Bronchial epithelial cell (primary cell): ENCODE data around the gene CACNG6. TPM values are rescaled to one million over a fixed set of nuclear protein-coding genes. Genes with fewer than 3 reads are reported as not detected.

Experiments used
- DNase-seq: peaks from one replicate; pipeline ENCODE4 v3.0.0-alpha.2; 2010; ENCODE audit warnings: low read depth
- FAIRE-seq: peaks from 2 replicates; lab custom pipeline; 2011; peaks lifted over from hg19 to GRCh38; lab: Jason Lieb, UNC
- H3K27me3 ChIP-seq: 2 replicates; pipeline ENCODE4 v1.5.1; 2011; ENCODE audit warnings: low read length; ENCODE audit not compliant: control insufficient read depth, insufficient read depth
- H3K36me3 ChIP-seq: 2 replicates; pipeline ENCODE4 v1.5.1; 2011; ENCODE audit warnings: low read length; ENCODE audit not compliant: control insufficient read depth, insufficient read depth
- H3K4me3 ChIP-seq: 2 replicates; pipeline ENCODE4 v1.5.1; 2011; ENCODE audit warnings: mild to moderate bottlenecking, low read depth, low read length, control low read depth
- CTCF ChIP-seq: IDR thresholded peaks from 2 replicates; pipeline ENCODE4 v1.5.1; 2011; ENCODE audit warnings: mild to moderate bottlenecking, moderate library complexity, low read length, control low read depth, inconsistent platforms; ENCODE audit not compliant: insufficient read depth, severe bottlenecking
- total RNA-seq: library from RNA; depleted of rRNA; stranded (reverse); fragments of >200 nt; gene quantifications from 2 replicates; pipeline ENCODE4 v1.2.1, GENCODE V29; 2014

Gene CACNG6
- total RNA-seq, 1 donor from 2014 or later: 0.26 TPM

- no peaks in the 10 kb centered on the region for H3K36me3 ChIP-seq
- peaks cover 12% of the 10 kb centered on the region for H3K27me3 ChIP-seq
- no peak for TF ChIP-seq CTCF
- DNase-seq: no peak
- peak; percentile 62 for FAIRE-seq
- H3K4me3 ChIP-seq: no peak overlapping the region
Observed at GRCh38 chr19:53957448-53958167, 33.8 kb upstream of the CACNG6 start.

- no peak for FAIRE-seq
- DNase-seq: no peak
- no peak for TF ChIP-seq CTCF
- H3K36me3 ChIP-seq: no peaks in the 10 kb centered on the region
- no peak overlapping the region for H3K4me3 ChIP-seq
- peaks cover 12% of the 10 kb centered on the region for H3K27me3 ChIP-seq
Observed at GRCh38 chr19:53958168-53958571, 33.3 kb upstream of the CACNG6 start.

GRCh38 chr19:53958823-53959757 is 32.3 kb upstream of the CACNG6 start:
- H3K4me3 ChIP-seq: no peak overlapping the region
- FAIRE-seq: no peak
- TF ChIP-seq CTCF: no peak
- no peaks in the 10 kb centered on the region for H3K36me3 ChIP-seq
- H3K27me3 ChIP-seq: peaks cover 12% of the 10 kb centered on the region
- DNase-seq: no peak

- Histone ChIP-seq H3K36me3 (no peaks in the 10 kb centered on the region), H3K27me3 (peaks cover 12% of the 10 kb centered on the region), H3K4me3 (no peak overlapping the region)
- TF ChIP-seq CTCF: no peak
- no peak for DNase-seq
- FAIRE-seq: no peak
Observed at GRCh38 chr19:53960187-53960586, 31.2 kb upstream of the CACNG6 start.

- no peak for TF ChIP-seq CTCF
- DNase-seq (no peak), FAIRE-seq (no peak)
- no peak overlapping the region for H3K4me3 ChIP-seq
- H3K36me3 ChIP-seq: no peaks in the 10 kb centered on the region
- peaks cover 12% of the 10 kb centered on the region for H3K27me3 ChIP-seq
Observed at GRCh38 chr19:53960886-53961285, 30.6 kb upstream of the CACNG6 start.
